MM.1S (cell line): ENCODE results near the gene UGT2B17.

Source experiments
- EZH2phosphoT487 ChIP-seq: fragments of 300-600 bp; sonication (generic); IDR thresholded peaks from 2 replicates; pipeline ENCODE4 v1.6.1; 2018; ENCODE audit warnings: antibody characterized with exemption, low read length
- TF ChIP-seq, protein P1 (sequence below): fragments of 300-600 bp; sonication (generic); IDR thresholded peaks from 2 replicates; pipeline ENCODE4 v1.5.1; 2016; ENCODE audit warnings: antibody characterized with exemption, low read length, mixed read lengths

DNA sequence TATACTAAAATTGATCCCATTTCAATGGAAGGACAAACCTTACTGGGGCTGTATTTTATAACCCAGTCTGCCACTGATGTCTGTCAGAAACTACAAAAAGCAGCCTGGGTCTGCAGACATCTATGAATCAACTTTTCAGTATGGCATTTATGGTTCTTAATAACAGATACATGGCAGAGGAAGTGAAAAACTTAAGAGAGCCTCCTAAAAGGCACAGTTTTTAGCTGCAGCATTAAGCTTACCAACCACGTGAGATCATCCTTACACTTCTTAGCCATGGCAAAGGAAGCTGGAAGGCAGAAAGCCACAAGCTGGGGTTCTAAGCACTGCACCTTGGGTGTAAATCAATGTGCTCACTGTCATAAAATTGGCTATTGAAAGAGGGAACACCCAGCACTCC is 16.6 kb upstream of the UGT2B17 start:
- TF ChIP-seq, protein P1, sequence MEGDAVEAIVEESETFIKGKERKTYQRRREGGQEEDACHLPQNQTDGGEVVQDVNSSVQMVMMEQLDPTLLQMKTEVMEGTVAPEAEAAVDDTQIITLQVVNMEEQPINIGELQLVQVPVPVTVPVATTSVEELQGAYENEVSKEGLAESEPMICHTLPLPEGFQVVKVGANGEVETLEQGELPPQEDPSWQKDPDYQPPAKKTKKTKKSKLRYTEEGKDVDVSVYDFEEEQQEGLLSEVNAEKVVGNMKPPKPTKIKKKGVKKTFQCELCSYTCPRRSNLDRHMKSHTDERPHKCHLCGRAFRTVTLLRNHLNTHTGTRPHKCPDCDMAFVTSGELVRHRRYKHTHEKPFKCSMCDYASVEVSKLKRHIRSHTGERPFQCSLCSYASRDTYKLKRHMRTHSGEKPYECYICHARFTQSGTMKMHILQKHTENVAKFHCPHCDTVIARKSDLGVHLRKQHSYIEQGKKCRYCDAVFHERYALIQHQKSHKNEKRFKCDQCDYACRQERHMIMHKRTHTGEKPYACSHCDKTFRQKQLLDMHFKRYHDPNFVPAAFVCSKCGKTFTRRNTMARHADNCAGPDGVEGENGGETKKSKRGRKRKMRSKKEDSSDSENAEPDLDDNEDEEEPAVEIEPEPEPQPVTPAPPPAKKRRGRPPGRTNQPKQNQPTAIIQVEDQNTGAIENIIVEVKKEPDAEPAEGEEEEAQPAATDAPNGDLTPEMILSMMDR: no peak
- TF ChIP-seq EZH2phosphoT487: no peak
